ENCODE data around the gene MYO15B.

Gene MYO15B

GRCh38 chr17:75558666-75559530, 28.7 kb upstream of the MYO15B start:
- DNase-seq: no peak

DNA sequence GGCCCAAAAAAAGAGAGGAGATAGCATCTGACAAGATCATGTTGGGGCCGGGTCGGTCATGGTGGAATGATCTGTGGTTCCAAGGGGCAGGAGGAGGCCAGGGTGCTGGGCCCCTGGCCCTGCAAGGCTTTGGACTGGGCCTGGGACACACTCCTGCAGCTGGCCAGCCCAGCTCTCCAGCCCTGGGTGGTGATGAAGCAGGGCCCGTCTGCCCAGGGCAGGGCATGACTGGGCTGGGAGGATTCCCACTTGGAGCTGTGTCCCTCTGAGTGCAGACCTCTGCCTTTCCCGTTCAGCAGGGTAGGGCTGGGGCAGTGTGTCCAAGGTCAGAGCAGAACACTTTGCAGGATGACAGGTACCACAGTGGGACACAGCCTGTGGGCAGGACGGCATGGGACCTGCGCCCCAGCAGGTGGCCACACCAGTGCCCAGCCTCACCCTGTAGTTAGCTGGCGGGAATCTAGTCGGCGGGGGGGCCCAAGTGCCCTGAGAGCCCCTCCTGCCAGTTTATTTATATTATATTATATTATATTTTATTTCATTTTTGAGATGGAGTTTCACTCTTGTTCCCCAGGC, 27.6 kb upstream of the MYO15B start:
- DNase-seq: no peak

- no peak for DNase-seq
These were observed 25.5 kb upstream of the MYO15B start for GRCh38 chr17:75561927-75562603.

GRCh38 chr17:75563063-75563758, 24.4 kb upstream of the MYO15B start:
- no peak for DNase-seq

GRCh38 chr17:75564195-75564594, 23.4 kb upstream of the MYO15B start:
- no peak for DNase-seq

DNA sequence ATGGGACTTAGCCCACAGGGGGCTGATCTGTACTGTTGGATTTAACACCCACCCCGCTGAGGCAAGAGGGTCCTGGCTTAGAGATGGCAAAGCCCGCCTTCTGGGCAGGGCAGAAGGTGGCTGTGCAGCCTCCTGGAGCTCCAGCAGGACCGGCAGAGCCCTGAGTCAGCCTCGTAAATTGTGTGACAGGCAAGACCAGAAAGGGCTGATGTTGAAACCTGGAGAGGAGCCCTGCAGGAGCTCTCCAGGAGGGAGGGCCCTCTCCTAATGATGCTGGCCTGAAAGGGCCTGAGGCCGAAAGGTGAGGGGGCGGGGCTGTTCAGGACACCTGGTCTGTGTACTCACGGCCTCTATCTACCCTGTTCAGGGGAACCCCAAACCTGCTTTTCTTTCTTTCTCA, 22.5 kb upstream of the MYO15B start:
- DNase-seq: no peak

- DNase-seq: no peak
These were observed 22.0 kb upstream of the MYO15B start for GRCh38 chr17:75565618-75566017.

DNA sequence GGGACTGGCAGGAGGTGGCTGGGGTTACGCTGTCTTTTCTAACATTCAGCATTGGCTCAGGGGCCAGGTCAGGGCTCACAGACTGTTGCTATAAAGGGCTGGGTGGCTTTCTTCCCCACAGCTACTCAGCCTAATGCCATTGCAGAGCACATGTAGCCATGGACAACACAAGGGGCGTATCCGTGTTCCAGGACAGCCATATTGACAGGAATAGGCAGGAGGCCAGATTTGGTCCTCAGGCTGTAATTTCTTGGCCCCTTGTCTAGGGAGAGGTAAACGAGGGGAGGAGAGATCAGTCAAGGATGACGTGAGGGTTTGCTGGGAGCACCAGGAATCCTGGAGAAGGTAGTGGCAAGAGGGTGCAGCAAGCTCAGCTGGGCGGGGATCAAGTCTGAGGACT, 21.2 kb upstream of the MYO15B start:
- DNase-seq: no peak

- DNase-seq: no peak
These were observed 20.8 kb upstream of the MYO15B start for GRCh38 chr17:75566834-75567233.

DNA sequence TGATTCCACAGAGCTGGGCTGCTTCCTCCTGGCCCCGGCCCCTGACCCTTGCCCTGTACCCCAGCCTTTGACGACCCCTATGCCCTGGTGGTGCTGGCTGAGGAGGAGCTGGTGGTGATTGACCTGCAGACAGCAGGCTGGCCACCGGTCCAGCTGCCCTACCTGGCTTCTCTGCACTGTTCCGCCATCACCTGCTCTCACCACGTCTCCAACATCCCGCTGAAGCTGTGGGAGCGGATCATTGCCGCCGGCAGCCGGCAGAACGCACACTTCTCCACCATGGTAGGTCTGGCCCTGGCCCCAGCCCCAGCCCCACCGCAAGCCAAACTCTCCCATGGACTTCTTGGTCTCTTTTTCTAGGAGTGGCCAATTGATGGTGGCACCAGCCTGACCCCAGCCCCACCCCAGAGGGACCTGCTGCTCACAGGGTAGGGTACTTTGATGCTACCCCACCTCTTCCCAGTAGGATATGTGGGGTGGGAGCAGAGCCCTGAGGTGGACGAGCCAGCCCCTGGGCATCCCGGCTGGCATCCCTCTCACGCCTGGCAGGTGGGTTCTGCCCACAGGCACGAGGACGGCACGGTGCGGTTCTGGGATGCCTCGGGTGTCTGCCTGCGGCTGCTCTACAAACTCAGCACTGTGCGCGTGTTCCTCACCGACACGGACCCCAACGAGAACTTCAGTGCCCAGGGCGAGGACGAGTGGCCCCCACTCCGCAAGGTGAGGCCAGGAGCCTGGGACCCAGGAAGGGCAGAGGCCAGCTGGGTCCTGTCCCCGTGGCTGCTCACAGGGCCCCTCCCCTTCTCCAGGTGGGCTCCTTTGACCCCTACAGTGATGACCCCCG, 19.0 kb upstream of the MYO15B start:
- DNase-seq: no peak

GRCh38 chr17:75570034-75570676, 17.4 kb upstream of the MYO15B start:
- DNase-seq: no peak

DNA sequence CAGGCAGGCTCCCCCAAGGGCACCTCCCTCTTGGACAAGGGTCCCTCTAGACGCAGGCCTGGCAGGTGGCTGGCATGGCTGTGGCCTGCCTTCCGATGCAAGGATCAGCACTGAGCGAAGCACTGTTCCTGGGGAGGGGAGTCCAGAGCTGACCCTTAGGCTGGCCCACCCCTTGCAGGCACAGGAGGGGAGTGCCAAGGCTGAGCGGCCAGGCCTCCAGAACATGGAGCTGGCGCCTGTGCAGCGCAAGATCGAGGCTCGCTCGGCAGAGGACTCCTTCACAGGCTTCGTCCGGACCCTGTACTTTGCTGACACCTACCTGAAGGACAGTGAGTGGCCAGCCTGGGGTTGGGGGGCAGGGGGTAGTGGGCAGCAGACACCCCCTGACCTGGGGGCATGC, 16.8 kb upstream of the MYO15B start:
- DNase-seq: no peak

DNA sequence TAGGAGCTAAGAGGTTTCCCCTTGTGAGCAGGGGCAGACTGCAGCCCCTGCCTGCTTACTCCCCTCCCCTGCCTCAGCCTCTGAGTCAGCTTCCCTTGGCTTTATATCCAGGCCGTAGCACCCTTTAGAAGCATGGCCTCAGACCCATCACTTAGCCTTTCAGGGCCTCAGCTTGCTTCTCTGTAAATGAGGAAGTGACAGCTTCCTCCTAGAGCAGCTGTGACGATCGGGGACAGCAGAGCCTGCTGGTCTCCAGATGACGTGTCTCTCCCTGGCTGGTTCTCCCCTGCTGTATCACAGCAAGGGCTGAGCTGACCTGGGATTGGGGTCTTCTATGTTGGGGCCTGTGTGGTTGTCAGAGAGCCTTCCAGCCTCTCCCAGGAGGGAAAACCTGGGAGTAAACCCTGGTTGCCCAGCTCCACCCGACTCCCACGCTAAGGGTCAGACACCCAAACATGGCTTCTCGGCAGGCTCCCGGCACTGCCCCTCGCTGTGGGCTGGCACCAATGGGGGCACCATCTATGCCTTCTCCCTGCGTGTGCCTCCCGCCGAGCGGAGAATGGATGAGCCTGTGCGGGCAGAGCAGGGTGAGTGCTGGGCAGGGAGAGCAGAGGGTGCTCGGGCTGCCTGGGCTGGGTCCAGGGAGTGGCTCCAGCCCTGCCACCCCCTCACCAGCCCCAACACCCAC, 16.3 kb upstream of the MYO15B start:
- DNase-seq: no peak

- no peak for DNase-seq
These were observed 15.8 kb upstream of the MYO15B start for GRCh38 chr17:75571885-75572215.

DNA sequence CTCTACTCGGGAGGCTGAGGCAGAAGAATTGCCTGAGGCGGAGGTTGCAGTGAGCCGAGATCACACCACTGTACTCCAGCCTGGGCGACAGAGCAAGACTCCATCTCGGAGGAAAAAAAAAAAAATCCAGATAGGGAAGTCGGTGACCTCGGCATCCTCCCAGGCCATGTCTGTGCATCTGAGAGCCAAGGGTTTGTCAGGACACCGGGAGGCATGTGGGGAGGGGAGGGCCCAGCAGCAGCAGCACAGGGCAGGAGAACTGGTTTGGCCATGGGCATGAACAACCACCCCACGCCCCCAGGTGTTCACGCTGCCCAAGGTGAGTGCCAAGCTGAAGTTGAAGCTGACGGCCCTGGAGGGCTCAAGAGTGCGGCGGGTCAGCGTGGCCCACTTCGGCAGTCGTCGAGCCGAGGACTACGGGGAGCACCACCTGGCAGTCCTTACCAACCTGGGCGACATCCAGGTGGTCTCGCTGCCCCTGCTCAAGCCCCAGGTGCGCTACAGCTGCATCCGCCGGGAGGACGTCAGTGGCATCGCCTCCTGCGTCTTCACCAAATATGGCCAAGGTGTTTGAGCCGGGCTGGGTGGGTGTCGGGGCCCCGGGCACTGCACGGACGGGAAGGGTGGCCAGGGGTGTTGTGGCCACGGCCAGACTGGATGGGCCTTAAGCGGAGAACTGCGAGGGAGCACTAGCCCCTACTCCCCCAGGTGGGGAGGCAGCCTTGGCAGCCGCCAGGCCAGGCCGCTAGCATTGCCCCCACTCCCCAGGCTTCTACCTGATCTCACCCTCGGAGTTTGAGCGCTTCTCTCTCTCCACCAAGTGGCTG, 14.7 kb upstream of the MYO15B start:
- no peak for DNase-seq

DNA sequence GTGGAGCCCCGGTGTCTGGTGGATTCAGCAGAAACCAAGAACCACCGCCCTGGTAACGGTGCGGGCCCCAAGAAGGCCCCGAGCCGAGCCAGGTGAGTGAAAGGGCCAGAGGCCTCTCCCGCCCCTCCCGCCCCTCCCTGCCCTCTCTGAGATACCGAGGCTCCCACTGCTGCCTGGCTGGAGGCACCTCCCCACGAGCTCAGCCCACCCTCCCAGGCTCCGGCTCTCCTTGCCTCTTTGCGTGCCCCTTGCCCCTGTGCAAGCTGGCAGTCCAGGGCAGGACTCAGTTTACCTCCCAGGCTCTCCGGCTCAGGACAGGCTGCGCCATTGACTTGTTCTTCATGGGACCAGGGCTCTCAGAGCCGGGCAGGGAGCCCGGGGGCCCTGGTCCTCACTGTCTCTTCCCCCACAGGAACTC, 14.1 kb upstream of the MYO15B start:
- DNase-seq: no peak

GRCh38 chr17:75573994-75574393, 13.6 kb upstream of the MYO15B start:
- DNase-seq: no peak

GRCh38 chr17:75574404-75575036, 13.1 kb upstream of the MYO15B start:
- no peak for DNase-seq

GRCh38 chr17:75575197-75575596, 12.4 kb upstream of the MYO15B start:
- no peak for DNase-seq

- DNase-seq: no peak
These were observed 11.9 kb upstream of the MYO15B start for GRCh38 chr17:75575728-75576127.

Data from activated CD8-positive, alpha-beta memory T cell treated with anti-CD3 and anti-CD28 coated beads for 24 hours (primary cell).